BLaER1 (cell line): ENCODE data around the gene INTS2.
"Not testable (repeated sequence)": the region's sequence is repeated elsewhere in the genome, so short reads cannot be mapped to it uniquely, and the experiment has no call there.

Source experiments
- H3K27ac ChIP-seq: shearing (Covaris generic); formaldehyde crosslinking; 2 replicates; pipeline ENCODE4 v1.8.1; 2022
- H3K27me3 ChIP-seq: shearing (Covaris generic); formaldehyde crosslinking; 2 replicates; pipeline ENCODE4 v1.8.1; 2022
- H3K36me3 ChIP-seq: shearing (Covaris generic); formaldehyde crosslinking; 2 replicates; pipeline ENCODE4 v1.8.1; 2022
- H3K4me1 ChIP-seq: shearing (Covaris generic); formaldehyde crosslinking; 2 replicates; pipeline ENCODE4 v1.8.1; 2022
- H3K4me2 ChIP-seq: shearing (Covaris generic); formaldehyde crosslinking; 2 replicates; pipeline ENCODE4 v1.8.1; 2022
- H3K4me3 ChIP-seq: shearing (Covaris generic); formaldehyde crosslinking; 2 replicates; pipeline ENCODE4 v1.8.1; 2022
- H3K9ac ChIP-seq: shearing (Covaris generic); formaldehyde crosslinking; 2 replicates; pipeline ENCODE4 v1.8.1; 2022
- H3K9me3 ChIP-seq: shearing (Covaris generic); formaldehyde crosslinking; 2 replicates; pipeline ENCODE4 v1.8.1; 2022
- H4K20me1 ChIP-seq: shearing (Covaris generic); formaldehyde crosslinking; 2 replicates; pipeline ENCODE4 v1.8.1; 2022
- Cebpa-rat ChIP-seq: shearing (Covaris generic); IDR thresholded peaks from 2 replicates; pipeline ENCODE4 v1.8.1; 2022

Gene INTS2

GRCh38 chr17:61895391-61895790 is 32.4 kb downstream of the INTS2 start:
- H4K20me1 ChIP-seq: no peaks in the 10 kb centered on the region
- H3K9ac ChIP-seq: no peak overlapping the region
- H3K9me3 ChIP-seq: no peaks in the 10 kb centered on the region
- no peak overlapping the region for H3K4me2 ChIP-seq
- no peaks in the 10 kb centered on the region for H3K4me1 ChIP-seq
- H3K27ac ChIP-seq: no peak overlapping the region
- H3K4me3 ChIP-seq: no peak overlapping the region
- no peak for TF ChIP-seq Cebpa-rat
- no peaks in the 10 kb centered on the region for H3K27me3 ChIP-seq
- peaks cover 83% of the 10 kb centered on the region for H3K36me3 ChIP-seq

DNA sequence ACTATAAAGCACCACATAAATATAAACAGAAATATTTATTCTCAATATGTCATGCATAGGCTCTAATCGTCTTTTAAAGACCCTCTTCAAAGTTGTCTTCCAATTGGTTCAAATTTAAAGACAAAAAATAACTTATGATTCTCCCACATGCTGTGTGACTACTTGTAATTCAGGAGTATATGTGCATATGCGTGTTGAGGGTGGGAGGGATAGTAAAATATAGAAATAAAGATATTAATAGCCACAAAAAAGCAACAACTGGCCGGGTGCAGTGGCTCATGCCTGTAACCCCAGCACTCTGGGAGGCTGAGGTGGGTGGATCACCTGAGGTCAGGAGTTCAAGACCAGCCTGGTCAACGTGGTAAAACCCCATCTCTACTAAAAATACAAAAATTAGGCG is 33.5 kb downstream of the INTS2 start:
- H3K27me3 ChIP-seq, H3K9me3 ChIP-seq, H3K4me2 ChIP-seq, H4K20me1 ChIP-seq, H3K4me1 ChIP-seq, H3K4me3 ChIP-seq, H3K9ac ChIP-seq, H3K27ac ChIP-seq: not testable (repeated sequence)
- H3K36me3 ChIP-seq: peaks cover 83% of the 10 kb centered on the region

DNA sequence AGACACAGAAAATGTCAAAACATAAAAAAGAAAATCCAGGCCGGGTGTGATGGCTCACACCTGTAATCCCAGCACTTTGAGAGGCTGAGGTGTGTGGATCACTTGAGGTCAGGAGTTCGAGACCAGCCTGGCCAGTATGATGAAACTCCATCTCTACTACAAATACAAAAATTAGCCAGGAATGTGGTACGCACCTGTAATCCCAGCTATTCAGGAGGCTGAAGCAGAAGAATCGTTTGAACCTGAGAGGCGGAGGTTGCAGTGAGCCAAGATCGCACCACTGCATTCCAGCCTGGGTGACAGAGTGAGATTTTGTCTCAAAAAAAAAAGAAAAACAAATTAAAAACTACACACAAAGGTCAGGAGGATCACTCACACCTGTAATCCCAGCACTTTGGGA is 40.0 kb downstream of the INTS2 start:
- H3K27me3 ChIP-seq, H3K9ac ChIP-seq, H4K20me1 ChIP-seq, H3K4me3 ChIP-seq, H3K9me3 ChIP-seq, H3K4me2 ChIP-seq, H3K27ac ChIP-seq, H3K4me1 ChIP-seq: not testable (repeated sequence)
- peaks cover 98% of the 10 kb centered on the region for H3K36me3 ChIP-seq

- H3K9ac ChIP-seq, H3K4me1 ChIP-seq, H3K27me3 ChIP-seq, H3K27ac ChIP-seq, H3K9me3 ChIP-seq, H3K4me3 ChIP-seq, H4K20me1 ChIP-seq, H3K4me2 ChIP-seq: not testable (repeated sequence)
- peaks cover 98% of the 10 kb centered on the region for H3K36me3 ChIP-seq
These were observed 41.9 kb downstream of the INTS2 start for GRCh38 chr17:61885865-61886264.

- H3K27ac ChIP-seq: no peak overlapping the region
- no peak overlapping the region for H3K4me2 ChIP-seq
- no peaks in the 10 kb centered on the region for H3K9me3 ChIP-seq
- H3K4me1 ChIP-seq: no peaks in the 10 kb centered on the region
- no peak overlapping the region for H3K9ac ChIP-seq
- no peaks in the 10 kb centered on the region for H4K20me1 ChIP-seq
- H3K36me3 ChIP-seq: peaks cover 98% of the 10 kb centered on the region
- no peaks in the 10 kb centered on the region for H3K27me3 ChIP-seq
- no peak overlapping the region for H3K4me3 ChIP-seq
- no peak for TF ChIP-seq Cebpa-rat
These were observed 42.9 kb downstream of the INTS2 start for GRCh38 chr17:61884864-61885263.

- Histone ChIP-seq H3K36me3 (peaks cover 95% of the 10 kb centered on the region), H3K27ac (no peak overlapping the region), H4K20me1 (no peaks in the 10 kb centered on the region), H3K9ac (no peak overlapping the region), H3K4me1 (no peaks in the 10 kb centered on the region), H3K4me3 (no peak overlapping the region), H3K27me3 (no peaks in the 10 kb centered on the region), H3K4me2 (no peak overlapping the region), H3K9me3 (no peaks in the 10 kb centered on the region)
- no peak for TF ChIP-seq Cebpa-rat
These were observed 47.1 kb downstream of the INTS2 start for GRCh38 chr17:61880589-61881102.

- no peak overlapping the region for H3K4me3 ChIP-seq
- H3K36me3 ChIP-seq: peaks cover 86% of the 10 kb centered on the region
- no peaks in the 10 kb centered on the region for H4K20me1 ChIP-seq
- no peak overlapping the region for H3K4me2 ChIP-seq
- H3K27ac ChIP-seq: no peak overlapping the region
- H3K4me1 ChIP-seq: no peaks in the 10 kb centered on the region
- no peak overlapping the region for H3K9ac ChIP-seq
- no peaks in the 10 kb centered on the region for H3K27me3 ChIP-seq
- no peak for TF ChIP-seq Cebpa-rat
- H3K9me3 ChIP-seq: no peaks in the 10 kb centered on the region
These were observed 48.7 kb downstream of the INTS2 start for GRCh38 chr17:61878984-61879612.

DNA sequence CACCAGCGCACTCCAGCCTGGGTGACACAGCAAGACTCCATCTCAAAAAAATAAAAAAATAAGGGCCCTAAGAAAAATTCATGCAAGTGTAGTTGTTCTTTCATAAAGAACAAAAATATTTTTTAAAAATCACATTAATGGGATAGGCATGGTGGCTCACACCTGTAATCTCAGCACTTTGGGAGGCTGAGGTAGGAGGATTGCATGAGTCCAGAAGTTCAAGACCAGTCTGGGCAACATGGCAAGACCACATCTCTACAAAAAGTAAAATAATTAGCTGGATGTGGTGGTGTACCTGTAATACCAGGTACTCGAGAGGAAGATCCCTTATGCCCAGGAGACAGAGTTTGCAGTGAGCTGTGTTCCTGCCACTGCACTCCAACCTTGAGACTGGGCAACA is 49.3 kb downstream of the INTS2 start:
- no peak overlapping the region for H3K4me3 ChIP-seq
- TF ChIP-seq Cebpa-rat: no peak
- H4K20me1 ChIP-seq: no peaks in the 10 kb centered on the region
- H3K9ac ChIP-seq: no peak overlapping the region
- no peaks in the 10 kb centered on the region for H3K27me3 ChIP-seq
- H3K36me3 ChIP-seq: peaks cover 86% of the 10 kb centered on the region
- H3K27ac ChIP-seq: no peak overlapping the region
- H3K4me2 ChIP-seq: no peak overlapping the region
- H3K4me1 ChIP-seq: no peaks in the 10 kb centered on the region
- no peaks in the 10 kb centered on the region for H3K9me3 ChIP-seq

GRCh38 chr17:61877837-61878236 is 49.9 kb downstream of the INTS2 start:
- H3K36me3 ChIP-seq: peaks cover 79% of the 10 kb centered on the region
- TF ChIP-seq Cebpa-rat: no peak
- no peaks in the 10 kb centered on the region for H3K4me1 ChIP-seq
- no peaks in the 10 kb centered on the region for H4K20me1 ChIP-seq
- H3K27ac ChIP-seq: no peak overlapping the region
- H3K4me3 ChIP-seq: no peak overlapping the region
- H3K9me3 ChIP-seq: no peaks in the 10 kb centered on the region
- no peaks in the 10 kb centered on the region for H3K27me3 ChIP-seq
- H3K4me2 ChIP-seq: no peak overlapping the region
- H3K9ac ChIP-seq: no peak overlapping the region

DNA sequence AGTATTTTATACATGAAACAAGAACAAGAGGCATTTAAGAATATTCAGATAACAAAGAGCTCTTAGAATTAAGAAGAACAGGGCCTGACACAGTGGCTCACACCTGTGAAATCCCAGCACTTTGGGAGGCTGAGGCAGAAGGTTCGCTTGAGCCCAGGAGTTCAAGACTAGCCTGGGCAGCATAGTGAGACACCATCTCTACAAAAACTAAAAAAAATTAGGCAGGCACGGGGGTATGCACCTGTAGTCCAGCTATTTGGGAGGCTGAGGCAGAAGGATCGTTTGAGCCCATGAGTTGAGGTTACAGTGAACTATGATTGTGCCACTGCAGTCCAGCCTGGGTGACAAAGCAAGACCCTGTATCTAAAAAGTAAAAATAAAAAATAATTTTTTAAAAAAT is 52.0 kb downstream of the INTS2 start:
- no peak overlapping the region for H3K9ac ChIP-seq
- H3K36me3 ChIP-seq: peaks cover 73% of the 10 kb centered on the region
- H3K4me1 ChIP-seq: no peaks in the 10 kb centered on the region
- no peak overlapping the region for H3K4me3 ChIP-seq
- H3K4me2 ChIP-seq: no peak overlapping the region
- no peaks in the 10 kb centered on the region for H3K9me3 ChIP-seq
- no peak for TF ChIP-seq Cebpa-rat
- no peaks in the 10 kb centered on the region for H3K27me3 ChIP-seq
- H4K20me1 ChIP-seq: no peaks in the 10 kb centered on the region
- H3K27ac ChIP-seq: no peak overlapping the region

GRCh38 chr17:61875285-61875684 is 52.5 kb downstream of the INTS2 start:
- Histone ChIP-seq H3K4me3 (no peak overlapping the region), H3K4me1 (no peaks in the 10 kb centered on the region), H3K4me2 (no peak overlapping the region), H4K20me1 (no peaks in the 10 kb centered on the region), H3K9ac (no peak overlapping the region), H3K27ac (no peak overlapping the region), H3K36me3 (peaks cover 73% of the 10 kb centered on the region), H3K27me3 (no peaks in the 10 kb centered on the region), H3K9me3 (no peaks in the 10 kb centered on the region)
- TF ChIP-seq Cebpa-rat: no peak
